Ishikawa (cell line): ENCODE measurements around the gene CHST15.

Experiments
- CEBPB ChIP-seq: IDR thresholded peaks from 2 replicates; pipeline ENCODE4 v1.6.1; 2012
- EGR1 ChIP-seq: IDR thresholded peaks from 2 replicates; pipeline ENCODE4 v1.6.1; 2012
- EP300 ChIP-seq: IDR thresholded peaks from 2 replicates; pipeline ENCODE4 v1.6.1; 2012; ENCODE audit warnings: borderline replicate concordance
- FOXM1 ChIP-seq: IDR thresholded peaks from 2 replicates; pipeline ENCODE4 v1.6.1; 2012; ENCODE audit warnings: low read depth, borderline replicate concordance
- NFIC ChIP-seq: IDR thresholded peaks from 2 replicates; pipeline ENCODE4 v1.6.1; 2012
- RAD21 ChIP-seq: IDR thresholded peaks from 2 replicates; pipeline ENCODE4 v1.6.1; 2012; ENCODE audit warnings: low read depth
- TAF1 ChIP-seq: IDR thresholded peaks from 2 replicates; pipeline ENCODE4 v1.6.1; 2012; ENCODE audit warnings: low read depth, mild to moderate bottlenecking
- TCF12 ChIP-seq: IDR thresholded peaks from 2 replicates; pipeline ENCODE4 v1.6.1; 2012; ENCODE audit warnings: low read depth
- YY1 ChIP-seq: IDR thresholded peaks from 2 replicates; pipeline ENCODE4 v1.6.1; 2012; ENCODE audit warnings: low read depth
- ZBTB7A ChIP-seq: IDR thresholded peaks from 2 replicates; pipeline ENCODE4 v1.6.1; 2012; ENCODE audit warnings: low read depth
- TF ChIP-seq, protein P1 (sequence below): IDR thresholded peaks from 2 replicates; pipeline ENCODE4 v1.6.1; 2012
- TF ChIP-seq, protein P2 (sequence below): IDR thresholded peaks from 2 replicates; pipeline ENCODE4 v1.6.1; 2012; ENCODE audit warnings: low read depth, mild to moderate bottlenecking
- TF ChIP-seq, protein P3 (sequence below): IDR thresholded peaks from 2 replicates; pipeline ENCODE4 v1.6.1; 2012

DNA sequence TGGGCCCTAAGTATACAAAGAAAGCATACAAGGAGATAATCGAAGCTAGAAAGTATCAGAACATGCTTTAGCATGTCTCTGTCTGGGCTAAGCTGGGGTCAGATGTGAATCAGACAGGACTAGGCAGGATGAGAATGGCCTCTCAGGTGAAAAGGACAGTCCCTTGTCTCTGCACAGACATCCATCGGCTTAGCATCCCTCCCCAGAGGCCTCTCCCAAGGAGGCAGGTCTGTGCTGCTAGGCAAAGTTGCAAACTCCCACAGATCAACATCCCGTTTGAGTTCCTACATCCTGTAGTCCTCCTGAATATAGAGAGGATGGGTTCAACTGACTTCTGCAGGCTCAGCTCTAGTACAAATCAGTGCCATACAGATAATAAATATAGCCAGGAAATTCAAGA, 24.5 kb downstream of the CHST15 start:
- TF ChIP-seq, protein P1, sequence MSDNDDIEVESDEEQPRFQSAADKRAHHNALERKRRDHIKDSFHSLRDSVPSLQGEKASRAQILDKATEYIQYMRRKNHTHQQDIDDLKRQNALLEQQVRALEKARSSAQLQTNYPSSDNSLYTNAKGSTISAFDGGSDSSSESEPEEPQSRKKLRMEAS = no peak
- TF ChIP-seq EP300 (no peak), TCF12 (no peak), ZBTB7A (no peak), NFIC (no peak), FOXM1 (no peak), RAD21 (no peak), TAF1 (no peak), EGR1 (no peak), YY1 (no peak), CEBPB (no peak)
- TF ChIP-seq, protein P2, sequence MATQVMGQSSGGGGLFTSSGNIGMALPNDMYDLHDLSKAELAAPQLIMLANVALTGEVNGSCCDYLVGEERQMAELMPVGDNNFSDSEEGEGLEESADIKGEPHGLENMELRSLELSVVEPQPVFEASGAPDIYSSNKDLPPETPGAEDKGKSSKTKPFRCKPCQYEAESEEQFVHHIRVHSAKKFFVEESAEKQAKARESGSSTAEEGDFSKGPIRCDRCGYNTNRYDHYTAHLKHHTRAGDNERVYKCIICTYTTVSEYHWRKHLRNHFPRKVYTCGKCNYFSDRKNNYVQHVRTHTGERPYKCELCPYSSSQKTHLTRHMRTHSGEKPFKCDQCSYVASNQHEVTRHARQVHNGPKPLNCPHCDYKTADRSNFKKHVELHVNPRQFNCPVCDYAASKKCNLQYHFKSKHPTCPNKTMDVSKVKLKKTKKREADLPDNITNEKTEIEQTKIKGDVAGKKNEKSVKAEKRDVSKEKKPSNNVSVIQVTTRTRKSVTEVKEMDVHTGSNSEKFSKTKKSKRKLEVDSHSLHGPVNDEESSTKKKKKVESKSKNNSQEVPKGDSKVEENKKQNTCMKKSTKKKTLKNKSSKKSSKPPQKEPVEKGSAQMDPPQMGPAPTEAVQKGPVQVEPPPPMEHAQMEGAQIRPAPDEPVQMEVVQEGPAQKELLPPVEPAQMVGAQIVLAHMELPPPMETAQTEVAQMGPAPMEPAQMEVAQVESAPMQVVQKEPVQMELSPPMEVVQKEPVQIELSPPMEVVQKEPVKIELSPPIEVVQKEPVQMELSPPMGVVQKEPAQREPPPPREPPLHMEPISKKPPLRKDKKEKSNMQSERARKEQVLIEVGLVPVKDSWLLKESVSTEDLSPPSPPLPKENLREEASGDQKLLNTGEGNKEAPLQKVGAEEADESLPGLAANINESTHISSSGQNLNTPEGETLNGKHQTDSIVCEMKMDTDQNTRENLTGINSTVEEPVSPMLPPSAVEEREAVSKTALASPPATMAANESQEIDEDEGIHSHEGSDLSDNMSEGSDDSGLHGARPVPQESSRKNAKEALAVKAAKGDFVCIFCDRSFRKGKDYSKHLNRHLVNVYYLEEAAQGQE = no peak
- TF ChIP-seq, protein P3, sequence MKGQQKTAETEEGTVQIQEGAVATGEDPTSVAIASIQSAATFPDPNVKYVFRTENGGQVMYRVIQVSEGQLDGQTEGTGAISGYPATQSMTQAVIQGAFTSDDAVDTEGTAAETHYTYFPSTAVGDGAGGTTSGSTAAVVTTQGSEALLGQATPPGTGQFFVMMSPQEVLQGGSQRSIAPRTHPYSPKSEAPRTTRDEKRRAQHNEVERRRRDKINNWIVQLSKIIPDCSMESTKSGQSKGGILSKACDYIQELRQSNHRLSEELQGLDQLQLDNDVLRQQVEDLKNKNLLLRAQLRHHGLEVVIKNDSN = no peak
